Liver (tissue), 9 donors: Measurements from ENCODE around the gene RPUSD4. TPM values are rescaled to one million over a fixed set of nuclear protein-coding genes. Genes with fewer than 3 reads are reported as not detected.
A peak's percentile ranks its signal among the peaks of the same experiment; 100 is the strongest.

ENCODE experiments used
- DNase-seq: peaks from one replicate; pipeline ENCODE4 v3.0.0-alpha.2; 2017; ENCODE audit warnings: low spot score
- H3K27ac ChIP-seq, 2 donors: one replicate each; pipeline ENCODE4 v1.7.0; 2013; ENCODE audit warnings: inconsistent platforms in 2 of 2, low read length in 2 of 2, control low read depth in 1 of 2, low read depth in 1 of 2, mild to moderate bottlenecking in 1 of 2
- H3K27me3 ChIP-seq, 4 donors: one replicate each; pipeline versions ENCODE4 v1.6.1 to v1.7.0; 2013; ENCODE audit warnings: low read length in 3 of 4, inconsistent platforms in 1 of 4, mild to moderate bottlenecking in 1 of 4, moderate library complexity in 1 of 4; ENCODE audit not compliant: control insufficient read depth in 4 of 4, insufficient read depth in 4 of 4
- H3K36me3 ChIP-seq, 4 donors: one replicate each; pipeline versions ENCODE4 v1.6.1 to v1.7.0; 2013; ENCODE audit warnings: low read length in 3 of 4, mild to moderate bottlenecking in 3 of 4, low read depth in 1 of 4, moderate library complexity in 1 of 4; ENCODE audit not compliant: control insufficient read depth in 4 of 4, insufficient read depth in 3 of 4
- H3K4me1 ChIP-seq, 4 donors: one replicate each; pipeline versions ENCODE4 v1.6.1 to v1.7.0; 2013; ENCODE audit warnings: low read length in 3 of 4, mild to moderate bottlenecking in 3 of 4, moderate library complexity in 1 of 4; ENCODE audit not compliant: control insufficient read depth in 4 of 4, insufficient read depth in 4 of 4
- H3K4me3 ChIP-seq, 3 donors: one replicate each; pipeline versions ENCODE4 v1.6.1 to v1.7.0; 2013; ENCODE audit warnings: low read length in 3 of 3, control low read depth in 1 of 3, low read depth in 1 of 3, mild to moderate bottlenecking in 1 of 3
- H3K9ac ChIP-seq, 2 donors: one replicate each; pipeline ENCODE4 v1.7.0; 2013; ENCODE audit warnings: low read length in 2 of 2, mild to moderate bottlenecking in 2 of 2, moderate library complexity in 2 of 2, control low read depth in 1 of 2, low read depth in 1 of 2
- H3K9me3 ChIP-seq, 4 donors: one replicate each; pipeline versions ENCODE4 v1.6.1 to v1.7.0; 2013; ENCODE audit warnings: low read length in 3 of 4; ENCODE audit not compliant: control insufficient read depth in 4 of 4
- EGR1 ChIP-seq, 2 donors: IDR thresholded peaks; 2 replicates each; pipeline ENCODE4 v1.6.1; 2016 to 2018; ENCODE audit warnings: antibody characterized with exemption in 2 of 2, low read depth in 2 of 2
- FOXA1 ChIP-seq: IDR thresholded peaks from 2 replicates; pipeline ENCODE4 v1.6.1; 2016; ENCODE audit warnings: antibody characterized with exemption
- FOXA2 ChIP-seq: IDR thresholded peaks from 2 replicates; pipeline ENCODE4 v1.6.1; 2016; ENCODE audit warnings: antibody characterized with exemption
- GABPA ChIP-seq, 2 donors: IDR thresholded peaks in 1 of 2; conservative IDR thresholded peaks in 1 of 2; 2 replicates each; pipeline ENCODE4 v1.6.1; 2016; ENCODE audit warnings: antibody characterized with exemption in 2 of 2, mild to moderate bottlenecking in 1 of 2, moderate library complexity in 1 of 2
- HNF4A ChIP-seq, 2 donors: conservative IDR thresholded peaks; 2 replicates each; pipeline ENCODE4 v1.6.1; 2016; ENCODE audit warnings: antibody characterized with exemption in 2 of 2, mild to moderate bottlenecking in 2 of 2
- HNF4G ChIP-seq: IDR thresholded peaks from 2 replicates; pipeline ENCODE4 v1.6.1; 2016; ENCODE audit warnings: antibody characterized with exemption
- JUND ChIP-seq, 2 donors: IDR thresholded peaks; 2 replicates each; pipeline ENCODE4 v1.6.1; 2016; ENCODE audit warnings: antibody characterized with exemption in 2 of 2
- NR2F2 ChIP-seq: IDR thresholded peaks from 2 replicates; pipeline ENCODE4 v1.6.1; 2016; ENCODE audit warnings: antibody characterized with exemption
- RAD21 ChIP-seq, 2 donors: IDR thresholded peaks; 2 replicates each; pipeline ENCODE4 v1.6.1; 2016; ENCODE audit warnings: antibody characterized with exemption in 2 of 2, mild to moderate bottlenecking in 2 of 2
- RXRA ChIP-seq, 2 donors: IDR thresholded peaks; 2 replicates each; pipeline ENCODE4 v1.6.1; 2017 to 2018; ENCODE audit warnings: antibody characterized with exemption in 2 of 2, mild to moderate bottlenecking in 1 of 2
- SP1 ChIP-seq: IDR thresholded peaks from 2 replicates; pipeline ENCODE4 v1.6.1; 2018; ENCODE audit warnings: antibody characterized with exemption, mild to moderate bottlenecking
- TAF1 ChIP-seq: conservative IDR thresholded peaks from 2 replicates; pipeline ENCODE4 v1.6.1; 2016; ENCODE audit warnings: antibody characterized with exemption, mild to moderate bottlenecking
- YY1 ChIP-seq: IDR thresholded peaks from 2 replicates; pipeline ENCODE4 v1.6.1; 2016; ENCODE audit warnings: antibody characterized with exemption, mild to moderate bottlenecking
- WGBS: extraction: QIAGEN DNeasy Blood & Tissue Kit; methylation state at CpG from one replicate; pipeline ENCODE4 v1.1.7; 2013; 5-methylcytosine and 5-hydroxymethylcytosine counted together
- polyA plus RNA-seq, 2 donors: library from polyadenylated mRNA; stranded (reverse) in 1 of 2; unstranded in 1 of 2; fragments of 200-250 nt in 1 of 2; fragments of >200 nt in 1 of 2; fragmentation: Nextera tagmentation in 1 of 2; extraction: Ambion mirVana in 1 of 2; gene quantifications; one replicate each; pipeline versions ENCODE4 v1.2.1 to v1.2.3, GENCODE V29; 2013 to 2015
- total RNA-seq, 2 donors: library from RNA; depleted of rRNA; stranded (reverse); fragments of >200 nt; gene quantifications; one replicate each; pipeline ENCODE4 v1.2.3, GENCODE V29; 2014
- TF ChIP-seq, protein P1 (sequence below): IDR thresholded peaks from 2 replicates; pipeline ENCODE4 v1.6.1; 2016; ENCODE audit warnings: antibody characterized with exemption
- TF ChIP-seq, protein P2 (sequence below): IDR thresholded peaks from 2 replicates; pipeline ENCODE4 v1.6.1; 2016; ENCODE audit warnings: antibody characterized with exemption, mild to moderate bottlenecking
- TF ChIP-seq, protein P3 (sequence below): IDR thresholded peaks from 2 replicates; pipeline ENCODE4 v1.6.1; 2016; ENCODE audit warnings: antibody characterized with exemption
- TF ChIP-seq, protein P4 (sequence below): fragments of 150-350 bp; IDR thresholded peaks from 2 replicates; pipeline ENCODE4 v1.5.1; 2017; ENCODE audit warnings: improper control_type of control experiment, low read depth, low read length; ENCODE audit not compliant: missing input control
- TF ChIP-seq, protein P5 (sequence below): IDR thresholded peaks from 2 replicates; pipeline ENCODE4 v1.6.1; 2016; ENCODE audit warnings: antibody characterized with exemption
- donor health status: healthy.
- donor health status: healthy.
- donor health status: healthy.
- donor health status: healthy.
- donor health status: healthy.

Gene RPUSD4
- total and polyA plus RNA-seq, 4 donors, result 9.4 to 23.7 (median 17.2) TPM

DNA sequence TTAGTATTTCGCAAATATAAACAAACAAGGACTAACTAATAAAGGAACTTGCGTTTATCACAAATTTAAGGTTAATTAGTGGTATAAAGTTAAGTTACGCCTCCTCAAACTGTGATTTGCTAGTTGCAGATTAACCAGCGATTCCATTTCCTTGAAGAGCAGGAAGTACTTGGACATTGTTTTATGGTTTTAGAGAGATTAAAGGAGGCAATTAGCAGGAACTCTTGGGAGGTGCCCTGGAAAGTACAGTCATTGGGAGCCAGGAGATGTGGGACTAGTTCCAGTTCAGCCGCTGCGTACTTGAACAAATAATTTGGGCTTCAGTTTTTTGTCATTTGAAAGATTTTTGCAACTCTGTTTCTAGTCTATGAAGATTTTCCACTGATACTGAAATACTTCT lies 3.4 kb upstream of the RPUSD4 start:
- no peaks in the 10 kb centered on the region for H3K9me3 ChIP-seq
- DNase-seq, result no peak
- H3K27me3 ChIP-seq, result no peaks in the 10 kb centered on the region
- H3K36me3 ChIP-seq, result no peaks in the 10 kb centered on the region
- WGBS, result 32% methylated on average over 6 of the region's 6 CpGs
- peaks cover 3 to 28% (median 25%) of the 10 kb centered on the region in 4 donors for H3K4me1 ChIP-seq
- TF ChIP-seq RAD21 (IDR thresholded peaks at IDR 0.05), result no peak
- H3K4me3 ChIP-seq, result no peak overlapping the region
- peak overlapping the region in 1 of 2 donors; percentile 36 for H3K9ac ChIP-seq
- H3K27ac ChIP-seq, result no peak overlapping the region

DNA sequence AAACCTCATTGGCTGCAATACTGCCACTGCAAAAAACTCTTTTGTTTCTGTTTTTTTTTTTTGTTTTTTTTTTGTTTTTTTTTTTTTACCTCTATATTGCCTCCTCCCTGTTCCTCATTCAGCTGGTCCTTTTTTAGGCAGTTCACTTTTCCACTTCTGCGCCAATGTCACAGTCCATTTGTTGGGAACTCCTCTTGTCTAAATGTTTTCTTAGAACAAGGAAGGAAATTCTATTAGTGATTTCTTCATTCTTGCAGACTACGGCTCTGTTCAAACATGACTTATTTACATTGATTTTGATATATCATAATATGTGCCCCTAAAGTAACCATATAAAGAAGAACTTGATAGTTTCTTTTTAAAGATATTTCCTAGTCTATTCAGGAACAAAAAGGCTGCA lies 3.0 kb upstream of the RPUSD4 start:
- no peak overlapping the region for H3K27ac ChIP-seq
- H3K4me1 ChIP-seq, result peaks cover 3 to 28% (median 25%) of the 10 kb centered on the region in 4 donors
- no peak overlapping the region for H3K9ac ChIP-seq
- no peak for DNase-seq
- 28% methylated on average over 2 of the region's 2 CpGs for WGBS
- TF ChIP-seq, protein P1, sequence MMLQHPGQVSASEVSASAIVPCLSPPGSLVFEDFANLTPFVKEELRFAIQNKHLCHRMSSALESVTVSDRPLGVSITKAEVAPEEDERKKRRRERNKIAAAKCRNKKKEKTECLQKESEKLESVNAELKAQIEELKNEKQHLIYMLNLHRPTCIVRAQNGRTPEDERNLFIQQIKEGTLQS, result no peak
- TF ChIP-seq FOXA2 (no peak), SP1 (no peak), EGR1 (IDR thresholded peaks at IDR 0.05; ENCODE audit: low read depth in 2 of 2) (no peak), RXRA (IDR thresholded peaks at IDR 0.05) (no peak), RAD21 (IDR thresholded peaks at IDR 0.05) (no peak), FOXA1 (no peak), GABPA (IDR thresholded peaks at IDR 0.05 in 1 of 2, conservative IDR thresholded peaks at IDR 0.05 in 1 of 2) (no peak), TAF1 (no peak), HNF4A (conservative IDR thresholded peaks at IDR 0.05) (no peak), HNF4G (no peak), YY1 (no peak), JUND (IDR thresholded peaks at IDR 0.05) (no peak)
- TF ChIP-seq, protein P2, sequence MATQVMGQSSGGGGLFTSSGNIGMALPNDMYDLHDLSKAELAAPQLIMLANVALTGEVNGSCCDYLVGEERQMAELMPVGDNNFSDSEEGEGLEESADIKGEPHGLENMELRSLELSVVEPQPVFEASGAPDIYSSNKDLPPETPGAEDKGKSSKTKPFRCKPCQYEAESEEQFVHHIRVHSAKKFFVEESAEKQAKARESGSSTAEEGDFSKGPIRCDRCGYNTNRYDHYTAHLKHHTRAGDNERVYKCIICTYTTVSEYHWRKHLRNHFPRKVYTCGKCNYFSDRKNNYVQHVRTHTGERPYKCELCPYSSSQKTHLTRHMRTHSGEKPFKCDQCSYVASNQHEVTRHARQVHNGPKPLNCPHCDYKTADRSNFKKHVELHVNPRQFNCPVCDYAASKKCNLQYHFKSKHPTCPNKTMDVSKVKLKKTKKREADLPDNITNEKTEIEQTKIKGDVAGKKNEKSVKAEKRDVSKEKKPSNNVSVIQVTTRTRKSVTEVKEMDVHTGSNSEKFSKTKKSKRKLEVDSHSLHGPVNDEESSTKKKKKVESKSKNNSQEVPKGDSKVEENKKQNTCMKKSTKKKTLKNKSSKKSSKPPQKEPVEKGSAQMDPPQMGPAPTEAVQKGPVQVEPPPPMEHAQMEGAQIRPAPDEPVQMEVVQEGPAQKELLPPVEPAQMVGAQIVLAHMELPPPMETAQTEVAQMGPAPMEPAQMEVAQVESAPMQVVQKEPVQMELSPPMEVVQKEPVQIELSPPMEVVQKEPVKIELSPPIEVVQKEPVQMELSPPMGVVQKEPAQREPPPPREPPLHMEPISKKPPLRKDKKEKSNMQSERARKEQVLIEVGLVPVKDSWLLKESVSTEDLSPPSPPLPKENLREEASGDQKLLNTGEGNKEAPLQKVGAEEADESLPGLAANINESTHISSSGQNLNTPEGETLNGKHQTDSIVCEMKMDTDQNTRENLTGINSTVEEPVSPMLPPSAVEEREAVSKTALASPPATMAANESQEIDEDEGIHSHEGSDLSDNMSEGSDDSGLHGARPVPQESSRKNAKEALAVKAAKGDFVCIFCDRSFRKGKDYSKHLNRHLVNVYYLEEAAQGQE, result no peak
- TF ChIP-seq, protein P3, sequence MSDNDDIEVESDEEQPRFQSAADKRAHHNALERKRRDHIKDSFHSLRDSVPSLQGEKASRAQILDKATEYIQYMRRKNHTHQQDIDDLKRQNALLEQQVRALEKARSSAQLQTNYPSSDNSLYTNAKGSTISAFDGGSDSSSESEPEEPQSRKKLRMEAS, result no peak
- peaks cover 0 to 3% (median under 1%) of the 10 kb centered on the region in 4 donors for H3K36me3 ChIP-seq
- no peaks in the 10 kb centered on the region for H3K27me3 ChIP-seq
- H3K9me3 ChIP-seq, result no peaks in the 10 kb centered on the region
- no peak overlapping the region for H3K4me3 ChIP-seq

DNA sequence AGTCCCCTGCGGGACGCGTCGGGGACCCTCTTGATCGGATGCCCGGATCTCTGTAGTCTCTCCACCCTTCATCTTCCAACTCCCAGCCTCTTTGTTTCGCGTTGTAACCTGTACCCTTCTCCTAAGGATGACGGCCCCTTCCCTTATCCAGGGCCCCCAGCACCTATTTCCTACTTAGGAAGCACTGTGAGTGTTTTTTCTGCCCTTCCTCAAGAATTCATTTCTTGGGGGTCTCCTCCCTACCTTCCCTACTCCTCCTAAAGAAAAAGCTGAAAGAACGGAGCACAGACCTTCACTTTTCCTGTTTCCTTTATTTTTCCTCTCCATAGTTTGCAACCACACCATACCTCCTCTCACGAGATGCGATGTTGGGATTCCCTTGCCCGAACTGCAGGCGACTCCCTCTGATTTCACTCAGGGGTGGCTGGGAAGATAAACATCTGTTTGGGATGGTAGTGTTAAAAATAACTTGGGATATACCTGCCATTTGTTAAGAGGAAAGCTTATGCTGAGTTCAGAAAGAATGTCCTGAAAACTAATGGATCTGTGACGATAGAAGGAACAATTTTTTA lies 725 bp upstream of the RPUSD4 start:
- WGBS, result 4% methylated on average over 15 of the region's 15 CpGs
- H3K4me3 ChIP-seq, result peak overlapping the region; percentile 66 to 94 (median 85)
- H3K4me1 ChIP-seq, result peaks cover 3 to 28% (median 25%) of the 10 kb centered on the region in 4 donors
- H3K36me3 ChIP-seq, result peaks cover 2 to 14% (median 11%) of the 10 kb centered on the region in 4 donors
- H3K9ac ChIP-seq, result peak overlapping the region; percentile 61 to 79
- no peak for DNase-seq
- peak overlapping the region in 1 of 2 donors; percentile 10 for H3K27ac ChIP-seq
- H3K9me3 ChIP-seq, result no peaks in the 10 kb centered on the region
- no peak for TF ChIP-seq JUND (IDR thresholded peaks at IDR 0.05)
- TF ChIP-seq, protein P1, result no peak
- TF ChIP-seq, protein P4, sequence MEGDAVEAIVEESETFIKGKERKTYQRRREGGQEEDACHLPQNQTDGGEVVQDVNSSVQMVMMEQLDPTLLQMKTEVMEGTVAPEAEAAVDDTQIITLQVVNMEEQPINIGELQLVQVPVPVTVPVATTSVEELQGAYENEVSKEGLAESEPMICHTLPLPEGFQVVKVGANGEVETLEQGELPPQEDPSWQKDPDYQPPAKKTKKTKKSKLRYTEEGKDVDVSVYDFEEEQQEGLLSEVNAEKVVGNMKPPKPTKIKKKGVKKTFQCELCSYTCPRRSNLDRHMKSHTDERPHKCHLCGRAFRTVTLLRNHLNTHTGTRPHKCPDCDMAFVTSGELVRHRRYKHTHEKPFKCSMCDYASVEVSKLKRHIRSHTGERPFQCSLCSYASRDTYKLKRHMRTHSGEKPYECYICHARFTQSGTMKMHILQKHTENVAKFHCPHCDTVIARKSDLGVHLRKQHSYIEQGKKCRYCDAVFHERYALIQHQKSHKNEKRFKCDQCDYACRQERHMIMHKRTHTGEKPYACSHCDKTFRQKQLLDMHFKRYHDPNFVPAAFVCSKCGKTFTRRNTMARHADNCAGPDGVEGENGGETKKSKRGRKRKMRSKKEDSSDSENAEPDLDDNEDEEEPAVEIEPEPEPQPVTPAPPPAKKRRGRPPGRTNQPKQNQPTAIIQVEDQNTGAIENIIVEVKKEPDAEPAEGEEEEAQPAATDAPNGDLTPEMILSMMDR, result no peak
- TF ChIP-seq, protein P5, sequence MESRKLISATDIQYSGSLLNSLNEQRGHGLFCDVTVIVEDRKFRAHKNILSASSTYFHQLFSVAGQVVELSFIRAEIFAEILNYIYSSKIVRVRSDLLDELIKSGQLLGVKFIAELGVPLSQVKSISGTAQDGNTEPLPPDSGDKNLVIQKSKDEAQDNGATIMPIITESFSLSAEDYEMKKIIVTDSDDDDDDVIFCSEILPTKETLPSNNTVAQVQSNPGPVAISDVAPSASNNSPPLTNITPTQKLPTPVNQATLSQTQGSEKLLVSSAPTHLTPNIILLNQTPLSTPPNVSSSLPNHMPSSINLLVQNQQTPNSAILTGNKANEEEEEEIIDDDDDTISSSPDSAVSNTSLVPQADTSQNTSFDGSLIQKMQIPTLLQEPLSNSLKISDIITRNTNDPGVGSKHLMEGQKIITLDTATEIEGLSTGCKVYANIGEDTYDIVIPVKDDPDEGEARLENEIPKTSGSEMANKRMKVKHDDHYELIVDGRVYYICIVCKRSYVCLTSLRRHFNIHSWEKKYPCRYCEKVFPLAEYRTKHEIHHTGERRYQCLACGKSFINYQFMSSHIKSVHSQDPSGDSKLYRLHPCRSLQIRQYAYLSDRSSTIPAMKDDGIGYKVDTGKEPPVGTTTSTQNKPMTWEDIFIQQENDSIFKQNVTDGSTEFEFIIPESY, result no peak
- no peak for TF ChIP-seq SP1
- no peak for TF ChIP-seq FOXA2
- TF ChIP-seq, protein P3, result no peak
- TF ChIP-seq NR2F2, result no peak
- TF ChIP-seq HNF4G, result no peak
- H3K27me3 ChIP-seq, result no peaks in the 10 kb centered on the region
